SHP77 (cell line): ENCODE measurements around the gene RAB35.

Source experiments
- DNase-seq, 2 experiments: peaks; one replicate each; lab custom pipeline; 2025; lab: John Stamatoyannopoulos, UW

The RAB35 gene

GRCh38 chr12:120116441-120116791, at the start of gene RAB35:
Gene RAB35 (minus strand): TSS chr12:120116753. CDS start chr12:120116650, 103 bp downstream.
- DNase-seq, result no peak

- no peak for DNase-seq
Observed at GRCh38 chr12:120164293-120164692, 47.7 kb upstream of the RAB35 start.

GRCh38 chr12:120162763-120163162, 46.2 kb upstream of the RAB35 start:
- DNase-seq, result no peak

GRCh38 chr12:120161852-120162251, 45.3 kb upstream of the RAB35 start:
- DNase-seq, result no peak

DNA sequence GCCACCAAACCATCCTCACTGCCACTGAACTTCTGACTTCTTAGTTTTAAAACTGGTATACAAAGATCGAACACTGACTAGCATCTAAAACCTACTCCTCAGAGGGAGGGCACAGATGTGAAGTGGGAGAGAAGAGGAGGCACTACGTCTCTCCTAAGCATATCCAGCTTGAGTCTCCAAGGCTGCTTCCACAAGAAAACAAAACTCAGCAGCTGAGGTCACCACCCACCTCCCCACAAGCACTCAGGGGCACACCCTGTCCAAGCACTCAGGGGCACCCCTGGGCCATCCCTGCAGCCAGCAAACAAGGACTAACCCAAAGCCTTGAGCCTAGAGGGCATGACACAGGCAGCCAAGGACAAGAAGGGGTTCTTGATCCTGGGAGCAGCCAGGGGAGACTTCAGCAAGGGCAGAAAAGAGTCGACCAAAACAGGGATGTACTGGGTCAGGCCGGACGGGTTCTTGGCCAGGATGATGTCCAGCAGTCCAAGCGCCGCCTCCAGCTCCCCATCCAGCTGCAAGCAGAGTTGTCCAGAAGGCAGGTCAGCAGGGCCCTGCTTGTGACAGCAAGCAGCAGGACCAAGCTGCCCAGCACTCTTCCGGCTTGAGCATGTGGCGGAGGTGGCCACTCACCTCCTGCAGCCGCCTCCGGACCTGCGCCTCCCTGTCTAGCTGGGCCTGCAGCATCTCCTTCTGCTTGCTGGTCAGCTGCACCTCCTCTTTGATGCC, 43.1 kb upstream of the RAB35 start:
- DNase-seq, result no peak

DNA sequence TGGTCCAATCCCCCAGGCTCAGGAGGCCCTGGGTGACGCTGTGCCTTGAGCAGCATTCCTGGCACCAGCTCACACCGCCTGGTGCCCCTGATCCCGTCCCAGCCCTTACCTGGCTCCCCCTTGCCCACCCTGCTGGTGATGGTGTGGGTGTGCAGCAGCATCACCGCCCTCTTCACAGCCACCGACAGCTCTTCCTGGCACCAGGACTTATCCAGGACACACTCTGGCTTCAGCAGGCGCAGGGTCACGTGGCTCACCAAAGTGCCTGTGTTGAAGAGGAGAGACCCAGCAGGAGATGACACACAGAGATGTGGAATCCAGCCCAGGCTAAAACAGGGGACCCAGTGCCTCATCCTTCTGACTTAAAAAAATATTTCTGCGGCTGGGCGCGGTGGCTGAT, 41.8 kb upstream of the RAB35 start:
- no peak for DNase-seq

GRCh38 chr12:120157678-120158077, 41.1 kb upstream of the RAB35 start:
- DNase-seq, result no peak

GRCh38 chr12:120156315-120157259, 40.0 kb upstream of the RAB35 start:
- no peak for DNase-seq

DNA sequence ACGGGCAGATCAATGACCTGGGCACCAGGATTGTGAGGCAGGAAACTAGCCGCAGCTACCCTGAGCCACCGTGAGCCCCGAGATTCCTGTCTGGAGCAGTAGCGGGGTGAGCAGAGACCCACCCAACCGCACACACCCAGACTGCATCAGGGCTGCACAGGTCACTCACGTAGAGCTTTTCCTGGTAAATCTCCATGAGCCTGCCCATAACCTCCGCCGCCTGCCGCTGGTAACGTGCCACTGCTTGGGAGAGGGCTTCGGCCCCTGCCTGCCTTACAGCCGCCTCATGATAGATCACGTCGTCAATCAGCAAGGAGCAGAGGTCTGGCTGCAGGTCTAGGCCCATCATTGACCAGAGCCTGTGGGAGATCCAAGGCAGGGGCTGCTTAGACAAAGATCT, 38.5 kb upstream of the RAB35 start:
- DNase-seq, result no peak

- no peak for DNase-seq
Observed at GRCh38 chr12:120150919-120151525, 34.5 kb upstream of the RAB35 start.

GRCh38 chr12:120148011-120148410, 31.5 kb upstream of the RAB35 start:
- DNase-seq, result no peak

GRCh38 chr12:120145164-120145563, 28.6 kb upstream of the RAB35 start:
- no peak for DNase-seq

DNA sequence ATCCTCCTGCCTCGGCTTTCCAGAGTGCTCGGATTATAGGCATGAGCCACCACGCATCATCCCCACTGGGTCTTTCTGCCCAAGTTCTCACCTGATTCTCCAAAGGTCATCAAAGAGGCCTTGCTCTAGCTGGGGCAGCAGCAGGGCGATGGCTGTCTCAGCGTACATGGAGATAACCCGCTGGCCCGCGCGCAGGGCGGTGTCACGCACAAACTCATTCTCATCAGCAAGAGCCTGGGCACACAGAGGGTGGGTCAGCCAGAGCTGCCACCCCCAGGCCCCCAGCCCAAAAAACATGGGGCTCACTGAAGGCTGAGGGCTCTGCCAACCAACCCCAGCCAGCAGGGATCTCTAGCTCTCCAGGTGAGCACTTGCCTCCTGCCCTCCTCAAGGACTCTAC, 27.7 kb upstream of the RAB35 start:
- no peak for DNase-seq

DNA sequence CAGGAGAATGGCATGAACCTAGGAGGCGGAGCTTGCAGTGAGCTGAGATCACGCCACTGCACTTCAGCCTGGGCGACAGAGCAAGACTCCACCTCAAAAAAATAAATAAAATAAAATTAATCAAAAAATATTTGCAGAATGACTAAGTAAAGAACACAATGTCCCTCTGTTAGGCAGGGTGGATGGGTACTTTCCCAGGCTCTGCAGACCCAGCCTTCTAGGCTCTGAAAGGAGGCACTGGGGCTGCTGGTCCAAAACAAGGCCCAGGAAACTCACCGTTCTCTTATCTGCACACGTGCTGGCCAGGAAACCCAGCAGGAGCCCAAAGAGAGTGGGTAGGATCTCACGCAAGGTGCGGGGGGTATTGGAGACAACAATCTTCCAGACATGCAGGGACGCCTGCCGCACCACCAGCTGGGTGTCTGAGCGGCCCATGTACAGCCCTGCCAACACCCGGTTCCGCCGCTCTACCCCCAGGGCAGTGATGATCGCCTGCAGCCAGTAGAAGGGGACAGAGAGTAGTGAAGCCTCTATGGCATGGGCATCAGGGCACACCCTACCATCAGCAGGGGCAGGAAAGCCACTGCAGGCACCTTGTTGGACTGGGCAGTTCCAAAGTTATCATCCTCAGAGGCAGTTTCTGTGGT, 25.8 kb upstream of the RAB35 start:
- DNase-seq, result no peak

DNA sequence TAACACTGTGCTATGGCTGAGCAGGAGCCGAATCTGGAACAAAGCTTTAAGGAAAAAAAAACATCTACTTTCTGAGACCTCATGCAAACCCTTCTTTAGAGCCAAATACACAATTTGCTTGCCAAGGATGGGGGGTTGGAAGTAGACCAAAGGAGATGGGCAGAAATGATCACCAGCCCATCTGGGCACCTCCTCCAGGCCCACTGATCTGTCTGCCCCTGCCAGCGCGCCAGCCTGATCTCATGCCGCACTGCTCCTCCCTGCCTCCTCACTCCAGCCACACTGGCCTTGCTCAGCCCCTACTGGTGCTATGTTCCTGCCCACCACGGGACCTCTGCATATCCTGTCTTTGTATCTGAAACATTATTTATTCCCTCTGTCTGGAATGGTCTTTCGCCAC, 24.8 kb upstream of the RAB35 start:
- no peak for DNase-seq

- DNase-seq, result no peak
Observed at GRCh38 chr12:120140603-120141002, 24.1 kb upstream of the RAB35 start.

- DNase-seq, result no peak
Observed at GRCh38 chr12:120139958-120140357, 23.4 kb upstream of the RAB35 start.

GRCh38 chr12:120138366-120138765, 21.8 kb upstream of the RAB35 start:
- no peak for DNase-seq

- no peak for DNase-seq
Observed at GRCh38 chr12:120137833-120138232, 21.3 kb upstream of the RAB35 start.

DNA sequence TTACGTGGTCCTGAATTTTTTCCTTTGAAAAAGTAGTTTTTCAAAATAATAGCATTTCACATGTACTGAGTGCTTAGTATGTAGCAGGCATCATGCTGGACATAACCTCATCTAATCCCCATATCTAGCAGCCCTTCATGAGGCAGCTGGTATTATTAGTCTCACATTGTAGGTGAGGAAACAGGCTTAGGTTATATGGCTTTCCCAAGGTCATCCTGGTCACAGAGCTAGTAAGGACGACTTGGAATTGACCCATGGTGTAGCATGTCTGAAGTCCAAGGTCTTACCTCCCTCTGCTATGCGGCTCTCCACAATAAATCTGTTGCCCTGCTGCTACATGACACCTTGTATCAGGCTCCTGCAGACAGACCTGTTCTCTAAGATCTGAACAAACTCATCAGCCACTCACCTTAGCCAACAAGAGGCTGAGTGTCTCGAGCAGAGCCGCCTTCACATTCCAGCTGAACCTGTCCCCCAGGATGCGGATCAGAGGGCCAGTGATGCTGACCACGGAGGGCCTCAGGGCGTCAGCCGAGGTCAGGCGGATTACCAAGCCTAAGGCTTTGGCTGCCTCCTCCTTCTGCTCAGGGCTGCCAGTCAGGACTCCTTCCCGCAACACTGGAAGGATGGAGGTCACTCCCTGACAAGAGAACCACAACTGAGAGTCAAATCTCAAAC, 19.7 kb upstream of the RAB35 start:
- DNase-seq, result no peak

GRCh38 chr12:120134307-120134980, 17.9 kb upstream of the RAB35 start:
- no peak for DNase-seq
